Stimulated activated CD8-positive, alpha-beta memory T cell treated with anti-CD3 and anti-CD28 coated beads, Interleukin-15, amount 100 ng/mL, for 1 hour (primary cell): ENCODE results near the gene RAD51C.
"Not testable (repeated sequence)": the region's sequence is repeated elsewhere in the genome, so short reads cannot be mapped to it uniquely, and the experiment has no call there.

ENCODE experiments used
- DNase-seq: peaks from one replicate; pipeline ENCODE4 v3.0.0-alpha.2; 2020; ENCODE audit warnings: low read depth

The RAD51C gene

GRCh38 chr17:58692239-58693055, at the start of gene RAD51C:
TSS of gene RAD51C (plus strand) at chr17:58692602. CDS start at chr17:58692644, 42 bp downstream.
- peak; percentile 65 for DNase-seq

DNA sequence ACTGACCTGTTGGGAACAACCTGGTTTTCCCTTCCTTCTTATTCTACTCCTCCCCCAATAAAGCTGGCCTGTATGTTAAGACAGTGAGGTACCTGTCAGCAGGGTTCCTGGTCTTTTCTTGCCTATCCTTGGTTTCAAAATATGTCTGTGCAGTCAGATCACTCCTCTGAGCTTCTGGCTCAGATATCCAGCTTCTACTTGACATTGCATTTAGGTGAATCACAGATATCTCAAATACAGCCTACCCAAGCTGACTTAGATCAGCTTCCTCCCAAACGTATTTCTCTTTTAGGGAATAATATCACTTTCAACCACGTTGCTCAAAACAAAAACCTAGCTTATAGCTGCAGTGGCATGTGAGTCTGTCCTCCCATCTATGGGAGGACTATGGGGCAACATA, 49.3 kb upstream of the RAD51C start:
- no peak for DNase-seq

DNA sequence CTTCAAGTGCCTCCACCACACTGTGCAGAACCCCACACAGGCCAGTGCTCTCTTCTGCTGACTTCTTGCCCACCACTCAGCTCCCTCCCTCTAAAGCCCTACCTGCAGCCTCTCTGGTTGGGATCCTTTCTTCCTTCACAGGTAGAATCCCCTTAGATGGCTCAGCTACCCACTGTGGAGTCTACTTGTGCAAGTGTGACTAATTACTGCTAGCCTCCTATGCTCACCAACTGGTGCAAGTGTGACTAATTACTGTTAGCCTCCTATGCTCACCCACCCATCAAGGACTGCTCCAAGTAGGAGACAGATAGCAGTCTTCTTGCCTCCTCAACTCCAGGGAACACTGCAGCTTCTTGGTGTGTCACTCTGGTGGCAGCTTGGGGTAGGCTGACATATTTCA, 44.2 kb upstream of the RAD51C start:
- DNase-seq, result no peak

DNA sequence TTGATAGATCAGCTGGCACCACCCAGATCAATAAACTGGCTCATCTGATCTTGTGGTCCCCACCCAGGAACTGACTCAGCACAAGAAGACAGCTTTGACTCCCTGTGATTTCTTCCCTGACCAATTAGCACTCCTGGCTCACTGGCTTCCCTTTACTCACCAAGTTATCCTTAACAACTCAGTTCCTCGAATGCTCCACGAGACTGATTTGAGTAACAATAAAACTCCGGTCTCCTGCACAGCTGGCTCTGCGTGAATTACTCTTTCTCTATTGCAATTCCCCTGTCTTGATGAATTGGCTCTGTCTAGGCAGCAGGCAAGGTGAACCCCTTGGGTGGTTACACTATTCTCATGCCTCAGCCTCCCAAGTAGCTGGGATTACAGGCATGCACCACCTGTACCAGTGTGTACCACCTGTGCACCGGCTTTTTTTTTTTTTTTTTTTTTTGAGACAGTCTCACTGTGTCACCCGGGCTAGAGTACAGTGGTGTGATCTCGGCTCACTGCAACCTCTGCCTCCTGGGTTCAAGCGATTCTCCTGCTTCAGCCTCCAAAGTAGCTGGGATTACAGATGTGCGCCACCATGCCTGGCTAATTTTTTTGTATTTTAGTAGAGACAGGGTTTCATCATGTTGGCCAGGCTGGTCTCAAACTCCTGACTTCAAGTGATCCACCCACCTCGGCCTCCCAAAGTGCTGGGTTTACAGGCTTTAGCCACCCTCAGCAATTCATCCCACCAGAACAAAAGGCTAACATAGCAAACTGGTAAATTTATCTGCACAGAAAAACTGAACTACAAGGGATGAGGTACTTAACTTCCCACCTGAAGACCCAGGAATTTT, 34.2 kb upstream of the RAD51C start:
- not testable (repeated sequence) for DNase-seq

DNA sequence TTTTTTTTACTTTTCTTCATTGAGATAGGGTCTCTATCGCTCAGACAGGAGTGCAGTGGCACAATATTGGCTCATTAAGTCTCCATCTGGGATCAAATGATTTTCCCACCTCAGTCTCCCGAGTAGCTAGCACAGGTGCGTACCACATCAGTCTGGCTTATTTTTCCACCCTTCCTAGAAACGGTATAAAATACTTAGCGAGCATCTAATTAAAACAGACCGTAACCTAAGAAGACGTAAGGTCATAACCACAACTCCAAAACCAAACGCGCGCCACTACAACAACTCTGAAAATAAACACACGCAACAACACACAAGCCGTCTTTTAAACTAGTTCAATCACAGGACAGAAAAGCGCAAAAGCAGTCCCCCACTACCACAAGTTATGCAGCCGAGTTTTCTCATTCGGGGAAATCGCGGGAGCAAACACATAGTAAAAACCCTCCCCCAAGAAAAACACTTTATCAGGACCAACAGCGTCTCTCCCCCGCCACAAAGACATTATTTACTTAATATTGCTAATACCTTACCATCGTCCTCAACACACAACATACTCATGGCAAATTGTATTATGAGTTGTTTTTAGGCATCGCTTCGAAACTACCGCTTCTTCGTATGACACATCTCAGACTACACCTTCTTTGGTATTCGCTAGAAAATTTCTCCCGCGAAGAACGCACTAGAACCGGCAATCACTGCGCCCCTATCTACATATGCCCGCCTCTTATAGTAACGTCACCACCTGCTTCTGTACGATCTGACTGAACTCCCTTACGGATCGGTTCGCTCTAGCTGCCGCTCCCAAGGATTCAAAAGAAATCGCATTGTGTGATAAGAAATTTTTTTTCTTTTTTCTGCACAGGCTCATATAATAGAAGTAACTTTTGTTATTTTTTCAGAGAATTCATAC, 33.3 kb upstream of the RAD51C start:
- peak; percentile 47 for DNase-seq

- not testable (repeated sequence) for DNase-seq
These were observed 32.7 kb upstream of the RAD51C start for GRCh38 chr17:58659714-58660084.

DNA sequence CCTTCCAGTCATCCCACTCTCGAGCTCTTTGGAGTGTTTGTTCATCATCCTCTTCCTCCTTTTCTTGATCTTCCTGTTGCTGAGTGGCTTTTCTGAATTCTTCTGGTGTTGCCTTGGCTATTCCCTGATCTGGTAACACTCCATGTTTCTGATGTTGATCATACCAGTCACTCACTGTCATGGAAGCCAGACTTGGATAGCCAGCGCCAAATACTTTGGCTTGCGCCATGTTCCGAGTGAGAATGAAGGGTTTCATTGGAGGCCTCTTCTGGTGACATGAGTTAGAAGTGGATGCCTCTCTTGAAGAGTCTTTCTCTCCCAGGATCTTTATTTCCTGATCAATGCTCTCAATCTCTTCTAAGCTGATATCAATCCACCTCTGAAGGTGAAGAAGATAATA, 31.8 kb upstream of the RAD51C start:
- DNase-seq, result no peak

- no peak for DNase-seq
These were observed 30.9 kb upstream of the RAD51C start for GRCh38 chr17:58661499-58661898.

- no peak for DNase-seq
These were observed 28.1 kb upstream of the RAD51C start for GRCh38 chr17:58664302-58664701.

- no peak for DNase-seq
These were observed 26.2 kb upstream of the RAD51C start for GRCh38 chr17:58665946-58666857.

- no peak for DNase-seq
These were observed 25.5 kb upstream of the RAD51C start for GRCh38 chr17:58666858-58667267.

DNA sequence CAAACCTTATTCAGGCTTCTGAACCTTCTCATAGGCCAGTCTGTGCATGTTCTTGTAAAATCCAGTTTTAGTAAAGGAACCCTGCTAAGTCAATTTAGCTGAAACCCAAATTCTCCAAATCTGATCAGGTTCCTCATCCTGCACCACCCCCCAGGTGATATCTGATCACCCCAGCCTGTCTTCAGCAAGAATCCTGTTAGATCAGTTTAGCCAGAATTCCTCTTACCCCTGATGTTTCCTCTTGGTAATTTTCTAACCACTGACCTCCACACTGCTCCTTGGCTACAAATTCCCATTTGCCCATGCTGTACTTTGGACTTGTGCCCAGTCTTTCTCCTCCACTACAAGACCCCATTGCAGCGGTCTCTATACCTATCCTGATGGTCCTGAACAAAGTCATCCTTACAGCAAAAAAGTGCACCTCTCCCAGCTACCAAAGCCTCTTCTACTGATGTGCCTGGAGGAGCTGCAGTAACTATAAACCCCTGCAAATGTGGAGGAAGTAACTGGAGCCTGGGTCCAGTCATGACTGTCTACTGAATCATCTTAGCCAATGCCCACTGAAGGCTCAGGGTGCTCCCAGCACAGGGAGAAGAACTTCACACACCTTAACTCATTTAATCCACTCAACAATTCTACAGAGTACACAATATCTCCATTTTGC, 24.3 kb upstream of the RAD51C start:
- no peak for DNase-seq

DNA sequence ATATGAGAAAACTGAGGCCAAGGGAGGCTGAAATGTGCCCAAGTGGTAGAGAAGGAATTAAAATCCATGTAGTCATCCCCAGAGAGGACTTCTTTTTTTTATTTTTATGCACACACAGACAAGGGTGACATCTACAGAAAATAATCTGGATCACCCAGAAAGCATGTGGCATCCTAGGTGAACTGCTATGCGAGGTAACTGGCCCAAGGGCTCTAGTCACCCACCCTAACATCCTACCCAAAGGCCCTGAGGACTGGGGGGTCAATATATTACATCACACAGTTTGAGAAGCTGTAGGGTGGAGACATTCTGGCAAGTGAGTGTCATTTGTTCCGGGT, 23.8 kb upstream of the RAD51C start:
- no peak for DNase-seq

DNA sequence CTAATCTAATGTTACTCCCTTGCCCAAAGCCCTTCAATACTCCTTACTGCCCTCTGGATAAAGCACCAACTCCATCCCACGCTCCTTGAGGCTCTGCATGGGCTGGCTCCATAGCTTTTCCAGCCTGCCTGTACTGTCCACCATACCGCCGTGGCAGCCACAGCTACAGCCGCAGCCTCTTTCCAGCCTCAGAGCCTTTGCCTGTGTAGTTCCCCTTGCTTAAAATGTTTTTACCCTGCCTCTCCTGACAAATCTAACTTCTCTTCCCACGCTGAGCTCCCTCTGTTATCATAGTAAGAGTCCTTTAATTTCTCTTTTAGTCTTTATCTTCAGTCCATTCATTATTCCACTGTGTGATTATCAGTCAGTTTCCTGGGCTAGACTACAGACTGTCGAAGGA, 22.5 kb upstream of the RAD51C start:
- DNase-seq, result no peak

DNA sequence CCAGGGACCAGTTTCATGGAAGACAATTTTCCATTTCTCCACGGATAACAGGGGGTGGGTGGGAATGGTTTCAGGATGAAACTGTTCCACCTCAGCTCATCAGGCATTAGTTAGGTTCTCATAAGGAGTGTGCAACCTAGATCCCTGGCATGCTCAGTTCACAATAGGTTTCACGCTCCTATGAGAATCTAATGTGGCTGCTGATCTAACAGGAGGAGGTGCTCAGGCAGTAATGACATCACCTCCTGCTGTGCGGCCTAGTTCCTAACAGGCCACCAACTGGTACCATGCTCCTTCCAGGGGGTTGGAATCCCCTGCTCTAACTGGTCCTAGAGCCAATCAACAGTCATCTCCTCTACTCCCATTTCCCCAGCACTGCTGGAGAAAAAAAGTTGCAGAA, 20.4 kb upstream of the RAD51C start:
- DNase-seq, result no peak

- DNase-seq, result no peak
These were observed 15.1 kb upstream of the RAD51C start for GRCh38 chr17:58677194-58677880.

DNA sequence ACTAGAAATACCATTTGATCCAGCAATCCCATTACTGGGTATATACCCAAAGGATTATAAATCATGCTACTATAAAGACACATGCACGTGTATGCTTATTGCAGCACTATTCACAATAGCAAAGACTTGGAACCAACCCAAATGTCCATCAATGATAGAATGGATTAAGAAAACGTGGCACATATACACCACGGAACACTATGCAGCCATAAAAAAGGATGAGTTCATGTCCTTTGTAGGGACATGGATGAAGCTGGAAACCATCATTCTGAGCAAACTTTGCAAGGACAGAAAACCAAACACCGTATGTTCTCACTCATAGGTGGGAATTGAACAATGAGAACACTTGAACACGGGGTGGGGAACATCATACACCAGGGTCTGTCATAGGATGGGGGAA, 14.1 kb upstream of the RAD51C start:
- not testable (repeated sequence) for DNase-seq

- DNase-seq, result no peak
These were observed 13.0 kb upstream of the RAD51C start for GRCh38 chr17:58679263-58680037.

DNA sequence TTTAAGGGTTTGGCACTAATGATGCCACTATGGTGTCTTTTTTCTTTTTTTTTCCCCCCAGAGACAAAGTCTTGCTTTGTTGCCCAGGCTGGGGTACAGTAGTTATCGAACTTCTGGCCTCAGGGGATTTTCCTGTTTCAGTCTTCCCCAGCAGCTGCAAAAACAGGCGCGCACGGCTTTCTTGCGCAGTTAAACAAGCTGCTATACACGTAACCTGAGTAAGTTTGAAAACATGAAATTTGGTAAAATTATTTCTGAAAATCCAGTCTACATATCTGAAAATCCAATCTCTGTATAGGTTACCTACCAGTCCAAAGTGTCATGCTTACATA, 12.4 kb upstream of the RAD51C start:
- DNase-seq, result no peak
